IMR-90 (cell line): ENCODE measurements around the gene CMTM7. TPM values are rescaled to one million over a fixed set of nuclear protein-coding genes. Genes with fewer than 3 reads are reported as not detected.

ENCODE experiments used
- ATAC-seq: fragments of 200-7000 bp; cut with Tn5 transposase; 2 replicates; pipeline ENCODE4 v1.9.1; 2020; ENCODE audit warnings: low read depth, mild to moderate bottlenecking, moderate library complexity
- BruUV-seq: library from RNA; stranded (reverse); fragments of 400-500 nt; replicated peaks from 2 replicates; lab custom pipeline; 2021; lab: Mats Ljungman, UMichigan
- CTCF ChIA-PET: fragments of 300-600 bp; formaldehyde crosslinking; extraction: SDS; loops from one replicate; lab custom pipeline; 2021; ENCODE audit warnings: antibody characterized with exemption; lab: Yijun Ruan, JAX
- POLR2A ChIA-PET: fragments of 300-600 bp; sonication (Branson Sonifier 250); formaldehyde crosslinking; loops from one replicate; lab custom pipeline; 2022; ENCODE audit warnings: antibody characterized with exemption; ENCODE audit not compliant: unreplicated experiment; lab: Charles Lee
- DNase-seq: peaks from one replicate; pipeline ENCODE4 v3.0.0; 2013
- H2AFZ ChIP-seq: replicated peaks from 2 replicates; pipeline ENCODE3; 2013; ENCODE audit warnings: low read length, mild to moderate bottlenecking; ENCODE audit not compliant: poor library complexity
- H2AK5ac ChIP-seq: 2 replicates; pipeline ENCODE4 v1.6.1; 2013; ENCODE audit warnings: low read depth, low read length, inconsistent platforms
- H2AK9ac ChIP-seq: replicated peaks from 2 replicates; pipeline ENCODE3; 2013; ENCODE audit warnings: mild to moderate bottlenecking, low read depth, low read length, moderate library complexity; ENCODE audit not compliant: poor library complexity
- H2BK120ac ChIP-seq: 2 replicates; pipeline ENCODE4 v1.6.1; 2013; ENCODE audit warnings: low read depth, low read length, inconsistent platforms
- H2BK15ac ChIP-seq: 3 replicates; pipeline ENCODE4 v1.6.1; 2013; ENCODE audit warnings: low read depth, low read length, inconsistent platforms
- H2BK20ac ChIP-seq: 2 replicates; pipeline ENCODE4 v1.6.1; 2013; ENCODE audit warnings: low read depth, mild to moderate bottlenecking, inconsistent platforms, low read length, moderate library complexity
- H2BK5ac ChIP-seq: 2 replicates; pipeline ENCODE4 v1.6.1; 2013; ENCODE audit warnings: mild to moderate bottlenecking, low read depth, low read length, inconsistent platforms; ENCODE audit not compliant: poor library complexity, severe bottlenecking
- H3K14ac ChIP-seq: replicated peaks from 2 replicates; pipeline ENCODE4 v1.6.1; 2013; ENCODE audit warnings: low read depth, low read length, inconsistent platforms
- H3K18ac ChIP-seq: 2 replicates; pipeline ENCODE4 v1.6.1; 2013; ENCODE audit warnings: low read depth, low read length, control low read depth
- H3K23ac ChIP-seq: 2 replicates; pipeline ENCODE4 v1.6.1; 2013; ENCODE audit warnings: low read depth, low read length, inconsistent platforms
- H3K27ac ChIP-seq: 2 replicates; pipeline ENCODE4 v1.5.1; 2013; ENCODE audit warnings: mild to moderate bottlenecking, control low read depth, low read length; ENCODE audit not compliant: insufficient read depth
- H3K27me3 ChIP-seq: 2 replicates; pipeline ENCODE4 v1.6.1; 2013; ENCODE audit warnings: low read length; ENCODE audit not compliant: control insufficient read depth, insufficient read depth
- H3K36me3 ChIP-seq: 2 replicates; pipeline ENCODE4 v1.6.1; 2013; ENCODE audit warnings: low read length, mixed read lengths; ENCODE audit not compliant: control insufficient read depth, insufficient read depth
- H3K4ac ChIP-seq: 2 replicates; pipeline ENCODE4 v1.6.1; 2013; ENCODE audit warnings: low read depth, low read length, inconsistent platforms
- H3K4me1 ChIP-seq: 2 replicates; pipeline ENCODE4 v1.6.1; 2013; ENCODE audit warnings: low read length, mixed read lengths; ENCODE audit not compliant: control insufficient read depth, insufficient read depth
- H3K4me2 ChIP-seq: 2 replicates; pipeline ENCODE4 v1.6.1; 2013; ENCODE audit warnings: low read depth, mild to moderate bottlenecking, control low read depth, low read length, moderate library complexity
- H3K4me3 ChIP-seq: 2 replicates; pipeline ENCODE4 v1.5.1; 2013; ENCODE audit warnings: low read depth, mild to moderate bottlenecking, control low read depth, low read length, moderate library complexity; ENCODE audit not compliant: insufficient read depth
- H3K56ac ChIP-seq: 2 replicates; pipeline ENCODE4 v1.6.1; 2013; ENCODE audit warnings: low read length, inconsistent platforms; ENCODE audit not compliant: insufficient read depth; ENCODE audit errors: extremely low read depth
- H3K79me1 ChIP-seq, 2 experiments: 2 replicates each; pipeline ENCODE4 v1.6.1; 2013; ENCODE audit warnings: low read length in 2 of 2, inconsistent platforms in 1 of 2, low read depth in 1 of 2
- H3K9ac ChIP-seq: 2 replicates; pipeline ENCODE4 v1.6.1; 2013; ENCODE audit warnings: low read depth, low read length, control low read depth
- H3K9me1 ChIP-seq: 2 replicates; pipeline ENCODE4 v1.6.1; 2013; ENCODE audit warnings: low read length, inconsistent platforms; ENCODE audit not compliant: insufficient read depth
- H3K9me3 ChIP-seq: 2 replicates; pipeline ENCODE4 v1.6.1; 2013; ENCODE audit warnings: low read length; ENCODE audit not compliant: control insufficient read depth, insufficient read depth
- H4K20me1 ChIP-seq: 2 replicates; pipeline ENCODE4 v1.6.1; 2013; ENCODE audit warnings: low read length, inconsistent platforms; ENCODE audit not compliant: insufficient read depth
- H4K5ac ChIP-seq: 2 replicates; pipeline ENCODE4 v1.6.1; 2013; ENCODE audit warnings: mild to moderate bottlenecking, low read depth, low read length, control low read depth
- H4K8ac ChIP-seq, 2 experiments: 2 replicates each; pipeline ENCODE4 v1.6.1; 2013; ENCODE audit warnings: low read depth in 2 of 2, low read length in 2 of 2, control low read depth in 1 of 2, inconsistent platforms in 1 of 2
- H4K91ac ChIP-seq: 2 replicates; pipeline ENCODE4 v1.6.1; 2013; ENCODE audit warnings: low read depth, low read length, inconsistent platforms; ENCODE audit not compliant: insufficient read depth
- BHLHE40 ChIP-seq: fragments of 150-350 bp; IDR thresholded peaks from 2 replicates; pipeline ENCODE4 v1.6.1; 2016; ENCODE audit warnings: mild to moderate bottlenecking, low read depth, low read length
- CEBPB ChIP-seq: IDR thresholded peaks from 2 replicates; pipeline ENCODE4 v1.6.1; 2012; ENCODE audit warnings: low read depth, low read length, improper control_type of control experiment
- CHD1 ChIP-seq: IDR thresholded peaks from 2 replicates; pipeline ENCODE4 v1.6.1; 2012; ENCODE audit warnings: low read depth, low read length, improper control_type of control experiment
- FOS ChIP-seq: fragments of 150-350 bp; IDR thresholded peaks from 2 replicates; pipeline ENCODE4 v1.6.1; 2016; ENCODE audit warnings: low read depth, low read length
- MAFK ChIP-seq: IDR thresholded peaks from 2 replicates; pipeline ENCODE4 v1.6.1; 2012; ENCODE audit warnings: low read depth, low read length, improper control_type of control experiment
- MAZ ChIP-seq: IDR thresholded peaks from 2 replicates; pipeline ENCODE4 v1.6.1; 2012; ENCODE audit warnings: low read depth, mild to moderate bottlenecking, low read length, improper control_type of control experiment, moderate library complexity, borderline replicate concordance
- MXI1 ChIP-seq: IDR thresholded peaks from 2 replicates; pipeline ENCODE4 v1.6.1; 2012; ENCODE audit warnings: low read depth, mild to moderate bottlenecking, low read length, moderate library complexity, borderline replicate concordance
- NFE2L2 ChIP-seq: fragments of 150-350 bp; IDR thresholded peaks from 2 replicates; pipeline ENCODE4 v1.6.1; 2016; ENCODE audit warnings: low read depth, mild to moderate bottlenecking, low read length
- POLR2A ChIP-seq: IDR thresholded peaks from 2 replicates; pipeline ENCODE4 v1.6.1; 2012; ENCODE audit warnings: mild to moderate bottlenecking, low read depth, low read length
- RAD21 ChIP-seq: IDR thresholded peaks from 2 replicates; pipeline ENCODE4 v1.6.1; 2012; ENCODE audit warnings: low read length, improper control_type of control experiment
- RCOR1 ChIP-seq: IDR thresholded peaks from 2 replicates; pipeline ENCODE4 v1.6.1; 2012; ENCODE audit warnings: mild to moderate bottlenecking, low read length, improper control_type of control experiment; ENCODE audit not compliant: insufficient replicate concordance
- RFX5 ChIP-seq: IDR thresholded peaks from 2 replicates; pipeline ENCODE4 v1.8.0; 2012; ENCODE audit warnings: low read depth, mild to moderate bottlenecking, low read length, moderate library complexity
- SMC3 ChIP-seq: fragments of 150-350 bp; IDR thresholded peaks from 2 replicates; pipeline ENCODE4 v1.6.1; 2016; ENCODE audit warnings: low read depth, mild to moderate bottlenecking, antibody characterized with exemption, low read length, moderate library complexity
- WGBS, 2 experiments: methylation state at CpG; one replicate each; pipeline versions ENCODE4 v1.1.5 to v1.1.7; 2013; ENCODE audit warnings: missing lambda C conversion rate in 2 of 2; ENCODE audit not compliant: insufficient read length in 1 of 2; ENCODE audit errors: extremely low coverage in 2 of 2; 5-methylcytosine and 5-hydroxymethylcytosine counted together
- dilution Hi-C: fragments of 300-500 bp; cut with HindIII; formaldehyde crosslinking; loops from one replicate; pipeline ENCODE4 v1.14.3; 2018; ENCODE audit warnings: low sequenced_read_pairs; ENCODE audit not compliant: unreplicated experiment
- in situ Hi-C: fragments of 300-500 bp; cut with MboI; formaldehyde crosslinking; loops from 3 replicates; pipeline ENCODE4 v1.14.3; 2019; ENCODE audit warnings: low sequenced_read_pairs, inconsistent platforms, mixed read lengths
- intact Hi-C: fragments of 100-400 bp; cut with micrococcal nuclease; formaldehyde crosslinking; loops from 2 replicates; pipeline ENCODE4 v1.10.0; 2022
- polyA plus RNA-seq, 3 experiments: library from polyadenylated mRNA; depleted of rRNA; stranded (reverse); fragments of >200 nt; gene quantifications; 2 replicates each; pipeline ENCODE4 v1.2.3, GENCODE V29; 2012; ENCODE audit warnings: low replicate concordance in 1 of 3
- total RNA-seq: library from RNA; depleted of rRNA; stranded (reverse); fragments of >200 nt; gene quantifications from 2 replicates; pipeline ENCODE4 v1.2.3, GENCODE V29; 2012
- TF ChIP-seq, protein P1 (sequence below): conservative IDR thresholded peaks from 2 replicates; pipeline ENCODE4 v1.5.1; 2012; ENCODE audit warnings: mild to moderate bottlenecking, low read depth, low read length, improper control_type of control experiment
- TF ChIP-seq, protein P2 (sequence below): fragments of 150-350 bp; IDR thresholded peaks from 2 replicates; pipeline ENCODE4 v1.6.1; 2017; ENCODE audit warnings: mild to moderate bottlenecking, antibody characterized with exemption, low read length, low read depth
- TF ChIP-seq, protein P3 (sequence below): fragments of 150-350 bp; IDR thresholded peaks from 2 replicates; pipeline ENCODE4 v1.6.1; 2016; ENCODE audit warnings: low read depth, mild to moderate bottlenecking, low read length, moderate library complexity, borderline replicate concordance

Gene CMTM7
- total and polyA plus RNA-seq, 2 of the 4 experiments (the other 2 are of a cell fraction), result 3.4 to 31.4 TPM

DNA sequence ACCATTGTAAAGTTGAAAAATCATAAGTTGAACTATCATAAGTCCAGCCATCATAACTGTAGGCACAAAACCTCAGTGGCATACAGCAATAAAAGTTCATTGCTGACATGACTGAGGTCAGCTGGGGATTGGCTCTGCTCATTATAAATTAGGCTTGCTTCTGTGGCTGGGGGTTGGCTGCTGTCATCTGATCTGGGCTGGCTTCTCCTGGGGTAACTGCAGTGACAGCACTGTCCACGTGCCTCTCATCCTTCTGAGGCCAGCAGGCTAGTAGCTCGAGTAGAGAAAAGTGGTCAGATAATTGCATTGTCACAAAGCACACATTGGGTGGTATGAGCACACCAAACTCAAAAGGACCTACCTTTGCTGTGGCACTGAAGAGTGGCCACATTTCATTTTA, 31.3 kb downstream of the CMTM7 start:
- Histone ChIP-seq H3K36me3 (no peaks in the 10 kb centered on the region), H2BK15ac (no peak overlapping the region), H2BK20ac (no peak overlapping the region), H2BK120ac (no peak overlapping the region), H4K91ac (peak overlapping the region; percentile 35; the same call in 1 of the 2 replicates), H3K9ac (no peak overlapping the region), H4K5ac (no peak overlapping the region), H3K27ac (no peak overlapping the region), H3K79me1 (peaks cover 10 to 57% of the 10 kb centered on the region in 2 experiments; a peak in 3 of 4 replicates), H3K9me1 (peaks cover 20% of the 10 kb centered on the region), H3K4ac (0 out of 2 replicates have a peak overlapping the region, but pooled peaks have one; percentile 19), H3K4me3 (no peak overlapping the region), H2AK5ac (peak overlapping the region; percentile 66), H4K8ac (no peak overlapping the region), H4K20me1 (peaks cover 13% of the 10 kb centered on the region; the same call in 1 of the 2 replicates), H3K27me3 (no peaks in the 10 kb centered on the region), H3K4me2 (no peak overlapping the region), H3K9me3 (no peaks in the 10 kb centered on the region), H3K4me1 (peaks cover 16% of the 10 kb centered on the region), H2AFZ (no peak overlapping the region), H3K56ac (no peak overlapping the region), H2BK5ac (no peak overlapping the region), H2AK9ac (no peak overlapping the region), H3K14ac (no peak overlapping the region; the same call in 1 of the 2 replicates), H3K18ac (no peak overlapping the region), H3K23ac (no peak overlapping the region)
- ChIA-PET POLR2A (no interaction called here), CTCF (interaction anchor here (1.8 kb wide), 1 partner anchor 45 kb away, joined by 8 read pairs; no protein-coding TSS in a partner anchor)
- WGBS, 2 experiments, result no CpG with 5 or more reads among the region's 2 CpGs
- DNase-seq (no peak), ATAC-seq (no peak)
- intact Hi-C loops, result no loop called here
- no TSS peak for BruUV-seq
- dilution Hi-C loops, result no loop called here
- no peak for TF ChIP-seq POLR2A
- no peak for TF ChIP-seq NFE2L2
- no peak for TF ChIP-seq CEBPB
- TF ChIP-seq MAZ, result no peak
- TF ChIP-seq CHD1, result no peak
- no peak for TF ChIP-seq FOS
- no peak for TF ChIP-seq MAFK
- TF ChIP-seq RCOR1, result no peak
- TF ChIP-seq, protein P1, sequence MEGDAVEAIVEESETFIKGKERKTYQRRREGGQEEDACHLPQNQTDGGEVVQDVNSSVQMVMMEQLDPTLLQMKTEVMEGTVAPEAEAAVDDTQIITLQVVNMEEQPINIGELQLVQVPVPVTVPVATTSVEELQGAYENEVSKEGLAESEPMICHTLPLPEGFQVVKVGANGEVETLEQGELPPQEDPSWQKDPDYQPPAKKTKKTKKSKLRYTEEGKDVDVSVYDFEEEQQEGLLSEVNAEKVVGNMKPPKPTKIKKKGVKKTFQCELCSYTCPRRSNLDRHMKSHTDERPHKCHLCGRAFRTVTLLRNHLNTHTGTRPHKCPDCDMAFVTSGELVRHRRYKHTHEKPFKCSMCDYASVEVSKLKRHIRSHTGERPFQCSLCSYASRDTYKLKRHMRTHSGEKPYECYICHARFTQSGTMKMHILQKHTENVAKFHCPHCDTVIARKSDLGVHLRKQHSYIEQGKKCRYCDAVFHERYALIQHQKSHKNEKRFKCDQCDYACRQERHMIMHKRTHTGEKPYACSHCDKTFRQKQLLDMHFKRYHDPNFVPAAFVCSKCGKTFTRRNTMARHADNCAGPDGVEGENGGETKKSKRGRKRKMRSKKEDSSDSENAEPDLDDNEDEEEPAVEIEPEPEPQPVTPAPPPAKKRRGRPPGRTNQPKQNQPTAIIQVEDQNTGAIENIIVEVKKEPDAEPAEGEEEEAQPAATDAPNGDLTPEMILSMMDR, result no peak
- no peak for TF ChIP-seq MXI1
- TF ChIP-seq, protein P2, sequence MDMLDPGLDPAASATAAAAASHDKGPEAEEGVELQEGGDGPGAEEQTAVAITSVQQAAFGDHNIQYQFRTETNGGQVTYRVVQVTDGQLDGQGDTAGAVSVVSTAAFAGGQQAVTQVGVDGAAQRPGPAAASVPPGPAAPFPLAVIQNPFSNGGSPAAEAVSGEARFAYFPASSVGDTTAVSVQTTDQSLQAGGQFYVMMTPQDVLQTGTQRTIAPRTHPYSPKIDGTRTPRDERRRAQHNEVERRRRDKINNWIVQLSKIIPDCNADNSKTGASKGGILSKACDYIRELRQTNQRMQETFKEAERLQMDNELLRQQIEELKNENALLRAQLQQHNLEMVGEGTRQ, result no peak
- no peak for TF ChIP-seq BHLHE40
- no peak for TF ChIP-seq SMC3
- TF ChIP-seq RAD21, result no peak
- no peak for TF ChIP-seq RFX5
- TF ChIP-seq, protein P3, sequence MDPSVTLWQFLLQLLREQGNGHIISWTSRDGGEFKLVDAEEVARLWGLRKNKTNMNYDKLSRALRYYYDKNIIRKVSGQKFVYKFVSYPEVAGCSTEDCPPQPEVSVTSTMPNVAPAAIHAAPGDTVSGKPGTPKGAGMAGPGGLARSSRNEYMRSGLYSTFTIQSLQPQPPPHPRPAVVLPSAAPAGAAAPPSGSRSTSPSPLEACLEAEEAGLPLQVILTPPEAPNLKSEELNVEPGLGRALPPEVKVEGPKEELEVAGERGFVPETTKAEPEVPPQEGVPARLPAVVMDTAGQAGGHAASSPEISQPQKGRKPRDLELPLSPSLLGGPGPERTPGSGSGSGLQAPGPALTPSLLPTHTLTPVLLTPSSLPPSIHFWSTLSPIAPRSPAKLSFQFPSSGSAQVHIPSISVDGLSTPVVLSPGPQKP, result no peak
- in situ Hi-C loops, result no loop called here
